OCI-LY3 (cell line): Measurements from ENCODE around the gene CC2D1A.

Experiments used
- EZH2phosphoT487 ChIP-seq: fragments of 200-600 bp; shearing (Covaris generic); IDR thresholded peaks from 2 replicates; pipeline ENCODE4 v1.6.1; 2018; ENCODE audit warnings: antibody characterized with exemption, mixed run types, low read depth
- TF ChIP-seq, protein P1 (sequence below): fragments of 200-600, 300-600 bp; sonication (generic); IDR thresholded peaks from 2 replicates; pipeline ENCODE4 v1.5.1; 2014; ENCODE audit warnings: antibody characterized with exemption, low read length, low read depth

- TF ChIP-seq, protein P1, sequence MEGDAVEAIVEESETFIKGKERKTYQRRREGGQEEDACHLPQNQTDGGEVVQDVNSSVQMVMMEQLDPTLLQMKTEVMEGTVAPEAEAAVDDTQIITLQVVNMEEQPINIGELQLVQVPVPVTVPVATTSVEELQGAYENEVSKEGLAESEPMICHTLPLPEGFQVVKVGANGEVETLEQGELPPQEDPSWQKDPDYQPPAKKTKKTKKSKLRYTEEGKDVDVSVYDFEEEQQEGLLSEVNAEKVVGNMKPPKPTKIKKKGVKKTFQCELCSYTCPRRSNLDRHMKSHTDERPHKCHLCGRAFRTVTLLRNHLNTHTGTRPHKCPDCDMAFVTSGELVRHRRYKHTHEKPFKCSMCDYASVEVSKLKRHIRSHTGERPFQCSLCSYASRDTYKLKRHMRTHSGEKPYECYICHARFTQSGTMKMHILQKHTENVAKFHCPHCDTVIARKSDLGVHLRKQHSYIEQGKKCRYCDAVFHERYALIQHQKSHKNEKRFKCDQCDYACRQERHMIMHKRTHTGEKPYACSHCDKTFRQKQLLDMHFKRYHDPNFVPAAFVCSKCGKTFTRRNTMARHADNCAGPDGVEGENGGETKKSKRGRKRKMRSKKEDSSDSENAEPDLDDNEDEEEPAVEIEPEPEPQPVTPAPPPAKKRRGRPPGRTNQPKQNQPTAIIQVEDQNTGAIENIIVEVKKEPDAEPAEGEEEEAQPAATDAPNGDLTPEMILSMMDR = no peak
- TF ChIP-seq EZH2phosphoT487 = no peak
Observed at GRCh38 chr19:13965377-13965896, 59.4 kb downstream of the CC2D1A start.
